Measurements from ENCODE around the gene CARD10. TPM values are rescaled to one million over a fixed set of nuclear protein-coding genes. Genes with fewer than 3 reads are reported as not detected.

CARD10 gene
- total and polyA plus RNA-seq, 2 of the 13 experiments (the other 11 are each of a cell fraction or from before 2014, with no cell fraction given): 35.2 to 55.8 TPM

- TF ChIP-seq NFE2L1 (CRISPR knock-in tag; IDR thresholded peaks at IDR 0.05; ENCODE audit: borderline replicate concordance): no peak
- TF ChIP-seq ZBTB7B (CRISPR knock-in tag; IDR thresholded peaks at IDR 0.05): no peak; the same call in 1 of the 2 replicates
- TF ChIP-seq, protein P1, sequence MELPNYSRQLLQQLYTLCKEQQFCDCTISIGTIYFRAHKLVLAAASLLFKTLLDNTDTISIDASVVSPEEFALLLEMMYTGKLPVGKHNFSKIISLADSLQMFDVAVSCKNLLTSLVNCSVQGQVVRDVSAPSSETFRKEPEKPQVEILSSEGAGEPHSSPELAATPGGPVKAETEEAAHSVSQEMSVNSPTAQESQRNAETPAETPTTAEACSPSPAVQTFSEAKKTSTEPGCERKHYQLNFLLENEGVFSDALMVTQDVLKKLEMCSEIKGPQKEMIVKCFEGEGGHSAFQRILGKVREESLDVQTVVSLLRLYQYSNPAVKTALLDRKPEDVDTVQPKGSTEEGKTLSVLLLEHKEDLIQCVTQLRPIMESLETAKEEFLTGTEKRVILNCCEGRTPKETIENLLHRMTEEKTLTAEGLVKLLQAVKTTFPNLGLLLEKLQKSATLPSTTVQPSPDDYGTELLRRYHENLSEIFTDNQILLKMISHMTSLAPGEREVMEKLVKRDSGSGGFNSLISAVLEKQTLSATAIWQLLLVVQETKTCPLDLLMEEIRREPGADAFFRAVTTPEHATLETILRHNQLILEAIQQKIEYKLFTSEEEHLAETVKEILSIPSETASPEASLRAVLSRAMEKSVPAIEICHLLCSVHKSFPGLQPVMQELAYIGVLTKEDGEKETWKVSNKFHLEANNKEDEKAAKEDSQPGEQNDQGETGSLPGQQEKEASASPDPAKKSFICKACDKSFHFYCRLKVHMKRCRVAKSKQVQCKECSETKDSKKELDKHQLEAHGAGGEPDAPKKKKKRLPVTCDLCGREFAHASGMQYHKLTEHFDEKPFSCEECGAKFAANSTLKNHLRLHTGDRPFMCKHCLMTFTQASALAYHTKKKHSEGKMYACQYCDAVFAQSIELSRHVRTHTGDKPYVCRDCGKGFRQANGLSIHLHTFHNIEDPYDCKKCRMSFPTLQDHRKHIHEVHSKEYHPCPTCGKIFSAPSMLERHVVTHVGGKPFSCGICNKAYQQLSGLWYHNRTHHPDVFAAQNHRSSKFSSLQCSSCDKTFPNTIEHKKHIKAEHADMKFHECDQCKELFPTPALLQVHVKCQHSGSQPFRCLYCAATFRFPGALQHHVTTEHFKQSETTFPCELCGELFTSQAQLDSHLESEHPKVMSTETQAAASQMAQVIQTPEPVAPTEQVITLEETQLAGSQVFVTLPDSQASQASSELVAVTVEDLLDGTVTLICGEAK (IDR thresholded peaks at IDR 0.05): no peak
- TF ChIP-seq, protein P1 (CRISPR knock-in tag; IDR thresholded peaks at IDR 0.05): peak; percentile 48
- TF ChIP-seq ZBTB7A (CRISPR knock-in tag; IDR thresholded peaks at IDR 0.05): no peak
- no peak for TF ChIP-seq ZNF713 (CRISPR knock-in tag; IDR thresholded peaks at IDR 0.05)
- TF ChIP-seq KDM6A (CRISPR knock-in tag; IDR thresholded peaks at IDR 0.05; ENCODE audit: low read depth): no peak
- TF ChIP-seq ZNF207 (IDR thresholded peaks at IDR 0.05; ENCODE audit: borderline replicate concordance): no peak
- TF ChIP-seq ZNF407 (CRISPR knock-in tag; IDR thresholded peaks at IDR 0.05; ENCODE audit: not compliant biosample characterization): no peak
- 0 out of 2 replicates have a peak, but pooled peaks have one; percentile 12 for TF ChIP-seq THAP11 (CRISPR knock-in tag; IDR thresholded peaks at IDR 0.05)
- no peak for TF ChIP-seq HMG20B (CRISPR knock-in tag; conservative IDR thresholded peaks at IDR 0.05)
- peak; percentile 11 for TF ChIP-seq RBM39 (IDR thresholded peaks at IDR 0.05; ENCODE audit: low read depth, low read length, poor library complexity, severe bottlenecking)
These were observed 27.4 kb upstream of the CARD10 start (continued) for GRCh38 chr22:37546437-37547250.

All from HepG2 (cell line).